Fibroblast of lung (primary cell): ENCODE data around the gene IRF4. TPM values are rescaled to one million over a fixed set of nuclear protein-coding genes. Genes with fewer than 3 reads are reported as not detected.
A peak's percentile ranks its signal among the peaks of the same experiment; 100 is the strongest.

Experiments
- DNase-seq, 2 donors: peaks; one replicate each; pipeline versions ENCODE4 v3.0.0 to v3.0.0-alpha.2; 2010; ENCODE audit warnings: low read depth in 2 of 2
- H2AFZ ChIP-seq: 2 replicates; pipeline ENCODE4 v1.5.1; 2012; ENCODE audit warnings: low read length, control low read depth, inconsistent platforms
- H3K27ac ChIP-seq: 2 replicates; pipeline ENCODE4 v1.5.1; 2011; ENCODE audit warnings: low read length, control low read depth; ENCODE audit not compliant: insufficient read depth
- H3K27me3 ChIP-seq: 2 replicates; pipeline ENCODE4 v1.5.1; 2011; ENCODE audit warnings: mild to moderate bottlenecking, low read length; ENCODE audit not compliant: control insufficient read depth, insufficient read depth
- H3K36me3 ChIP-seq: 2 replicates; pipeline ENCODE4 v1.5.1; 2011; ENCODE audit warnings: low read length; ENCODE audit not compliant: control insufficient read depth, insufficient read depth
- H3K4me1 ChIP-seq: 2 replicates; pipeline ENCODE4 v1.5.1; 2011; ENCODE audit warnings: low read length; ENCODE audit not compliant: control insufficient read depth, insufficient read depth; ENCODE audit errors: extremely low read depth
- H3K4me2 ChIP-seq: 2 replicates; pipeline ENCODE4 v1.5.1; 2011; ENCODE audit warnings: low read length, control low read depth; ENCODE audit not compliant: insufficient read depth; ENCODE audit errors: extremely low read depth
- H3K4me3 ChIP-seq, 4 experiments: fragments of 200-600 bp in 1 of 4; sonication (generic) in 1 of 4; replicated peaks in 1 of 4; 2 replicates each; pipeline ENCODE4 v1.5.1; 2011 to 2016; ENCODE audit warnings: low read length in 4 of 4, low read depth in 3 of 4, mild to moderate bottlenecking in 3 of 4, control low read depth in 2 of 4, inconsistent platforms in 1 of 4, mixed read lengths in 1 of 4; ENCODE audit not compliant: insufficient read depth in 1 of 4; ENCODE audit errors: control extremely low read depth in 1 of 4
- H3K79me2 ChIP-seq: 2 replicates; pipeline ENCODE4 v1.5.1; 2012; ENCODE audit warnings: mild to moderate bottlenecking, low read length, inconsistent platforms; ENCODE audit not compliant: control insufficient read depth, insufficient read depth
- H3K9ac ChIP-seq: 2 replicates; pipeline ENCODE4 v1.5.1; 2011; ENCODE audit warnings: mild to moderate bottlenecking, low read length, control low read depth; ENCODE audit not compliant: insufficient read depth
- H3K9me3 ChIP-seq: 2 replicates; pipeline ENCODE4 v1.5.1; 2012; ENCODE audit warnings: low read depth, low read length; ENCODE audit not compliant: control insufficient read depth, insufficient read depth
- H4K20me1 ChIP-seq: 2 replicates; pipeline ENCODE4 v1.5.1; 2011; ENCODE audit warnings: low read length; ENCODE audit not compliant: control insufficient read depth, insufficient read depth; ENCODE audit errors: extremely low read depth
- CTCF ChIP-seq, 2 donors: IDR thresholded peaks in 1 of 2; conservative IDR thresholded peaks in 1 of 2; 1 replicate in 1 of 2; 2 replicates in 1 of 2; pipeline ENCODE4 v1.5.1; 2011 to 2012; ENCODE audit warnings: low read length in 2 of 2, control low read depth in 1 of 2, inconsistent platforms in 1 of 2, low read depth in 1 of 2, mild to moderate bottlenecking in 1 of 2
- EZH2 ChIP-seq: IDR thresholded peaks from 2 replicates; pipeline ENCODE4 v1.5.1; 2012; ENCODE audit warnings: low read length, control low read depth, mild to moderate bottlenecking; ENCODE audit errors: missing control alignments
- polyA plus RNA-seq, 2 donors: library from polyadenylated mRNA; depleted of rRNA in 1 of 2; stranded (reverse) in 1 of 2; unstranded in 1 of 2; fragments of >200 nt; gene quantifications; 2 replicates each; pipeline ENCODE4 v1.2.1, GENCODE V29; 2011 to 2012; ENCODE audit warnings: missing spikeins in 1 of 2
- total RNA-seq: library from RNA; depleted of rRNA; stranded (reverse); fragments of >200 nt; gene quantifications from 2 replicates; pipeline ENCODE4 v1.2.1, GENCODE V29; 2014

The IRF4 gene
- total and polyA plus RNA-seq, 2 donors (not counting 1 experiment from before 2014, with no cell fraction given) = under 0.01 to 0.01 TPM

GRCh38 chr6:453152-453551 lies 61.6 kb downstream of the IRF4 start:
- H3K4me1 ChIP-seq = no peaks in the 10 kb centered on the region
- no peaks in the 10 kb centered on the region for H4K20me1 ChIP-seq
- DNase-seq = peak in 1 of 2 donors; percentile 80
- no peak overlapping the region for H3K4me2 ChIP-seq
- H3K27ac ChIP-seq = no peak overlapping the region
- H3K9me3 ChIP-seq = no peaks in the 10 kb centered on the region
- H3K27me3 ChIP-seq = no peaks in the 10 kb centered on the region
- H3K79me2 ChIP-seq = no peaks in the 10 kb centered on the region
- H2AFZ ChIP-seq = no peak overlapping the region
- H3K36me3 ChIP-seq = no peaks in the 10 kb centered on the region
- no peak overlapping the region for H3K9ac ChIP-seq
- TF ChIP-seq CTCF (conservative IDR thresholded peaks at IDR 0.05 in 1 of 2, IDR thresholded peaks at IDR 0.05 in 1 of 2; ENCODE audit: low read depth in 1 of 2, low read length in 2 of 2) (no peak), EZH2 (no peak)
- no peak overlapping the region for H3K4me3 ChIP-seq

- Histone ChIP-seq H3K27me3 (no peaks in the 10 kb centered on the region), H3K27ac (no peak overlapping the region), H3K9me3 (no peaks in the 10 kb centered on the region), H3K36me3 (no peaks in the 10 kb centered on the region), H3K9ac (no peak overlapping the region), H4K20me1 (no peaks in the 10 kb centered on the region), H3K79me2 (no peaks in the 10 kb centered on the region), H2AFZ (no peak overlapping the region), H3K4me1 (no peaks in the 10 kb centered on the region), H3K4me2 (no peak overlapping the region), H3K4me3 (no peak overlapping the region)
- peak in 1 of 2 donors; percentile 23 for DNase-seq
- TF ChIP-seq CTCF (conservative IDR thresholded peaks at IDR 0.05 in 1 of 2, IDR thresholded peaks at IDR 0.05 in 1 of 2; ENCODE audit: low read depth in 1 of 2, low read length in 2 of 2) (no peak), EZH2 (no peak)
These were observed 62.8 kb downstream of the IRF4 start for GRCh38 chr6:454148-454991.

GRCh38 chr6:455006-455585 lies 63.5 kb downstream of the IRF4 start:
- no peak overlapping the region for H3K4me2 ChIP-seq
- TF ChIP-seq CTCF (conservative IDR thresholded peaks at IDR 0.05 in 1 of 2, IDR thresholded peaks at IDR 0.05 in 1 of 2; ENCODE audit: low read depth in 1 of 2, low read length in 2 of 2) (no peak), EZH2 (no peak)
- no peak overlapping the region for H3K9ac ChIP-seq
- H3K79me2 ChIP-seq = no peaks in the 10 kb centered on the region
- no peak for DNase-seq
- no peak overlapping the region for H2AFZ ChIP-seq
- no peaks in the 10 kb centered on the region for H3K36me3 ChIP-seq
- no peak overlapping the region for H3K4me3 ChIP-seq
- no peak overlapping the region for H3K27ac ChIP-seq
- no peaks in the 10 kb centered on the region for H3K27me3 ChIP-seq
- no peaks in the 10 kb centered on the region for H3K9me3 ChIP-seq
- H3K4me1 ChIP-seq = no peaks in the 10 kb centered on the region
- no peaks in the 10 kb centered on the region for H4K20me1 ChIP-seq
